Measurements from ENCODE around the gene BARHL2.

Gene BARHL2

DNA sequence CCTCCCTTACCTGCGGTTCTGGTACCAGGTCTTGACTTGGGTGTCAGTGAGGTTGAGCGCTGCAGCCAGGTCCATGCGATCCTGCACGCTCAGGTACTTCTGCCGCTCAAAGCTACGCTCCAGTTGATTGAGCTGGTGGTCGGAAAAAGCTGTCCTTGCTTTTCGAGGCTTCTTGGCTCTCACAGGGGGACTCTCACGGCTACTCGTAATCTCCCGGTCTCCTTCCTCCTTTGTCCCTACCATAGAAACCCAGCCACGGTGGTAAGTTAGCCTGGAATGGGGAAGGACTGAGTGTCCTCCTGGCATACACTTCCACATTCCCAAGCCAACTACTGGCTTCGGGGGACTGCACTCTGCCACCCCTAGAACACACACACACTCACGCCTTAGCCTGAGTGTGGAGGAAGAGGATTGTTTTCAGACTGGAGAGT lies 2.6 kb downstream of the BARHL2 start:
- no peak for TF ChIP-seq CTCF (IDR thresholded peaks at IDR 0.05; ENCODE audit: insufficient read depth, low read depth, low read length, missing control alignments)
- no peak for DNase-seq (ENCODE audit: low read depth)
- H3K4me3 ChIP-seq (ENCODE audit: low read length): no peak overlapping the region

DNA sequence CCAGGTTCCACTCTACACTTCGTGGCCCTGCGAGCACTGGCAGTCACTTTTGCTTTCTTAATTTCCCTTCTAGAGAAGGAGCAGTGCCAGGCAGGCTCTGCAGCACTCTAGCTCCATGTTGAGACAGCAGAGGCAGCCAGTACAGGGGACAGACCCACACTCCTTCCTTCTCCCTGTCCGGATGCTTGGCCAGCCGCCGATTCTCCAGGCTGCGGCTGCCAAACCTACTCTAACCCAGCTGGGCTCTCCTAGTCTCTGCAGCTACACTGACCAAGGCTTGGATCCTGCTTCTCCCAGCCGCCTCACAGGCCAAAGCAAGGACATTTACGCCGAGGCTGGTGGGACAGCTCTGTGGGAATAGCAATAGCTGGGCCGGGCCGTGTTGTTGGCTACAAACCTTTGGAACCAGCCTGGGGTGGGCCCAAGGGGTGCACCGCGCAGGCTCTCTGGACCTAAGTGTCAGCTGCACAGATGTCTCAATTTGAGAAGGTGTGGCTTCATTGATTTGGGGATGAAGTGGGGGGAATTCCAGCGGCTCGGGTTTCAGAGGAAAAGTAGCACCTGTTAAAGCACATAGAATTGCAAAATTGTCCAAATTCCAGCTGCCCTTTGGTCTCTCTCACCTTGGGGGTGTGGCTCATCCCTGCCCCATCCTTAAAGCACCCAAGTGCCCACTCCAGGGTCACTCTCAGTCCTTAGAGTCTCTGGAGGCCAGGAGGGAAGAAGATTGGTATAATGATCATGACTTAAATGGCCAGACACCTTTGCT lies 3.2 kb downstream of the BARHL2 start:
- no peak for TF ChIP-seq CTCF (IDR thresholded peaks at IDR 0.05; ENCODE audit: insufficient read depth, low read depth, low read length, missing control alignments)
- H3K4me3 ChIP-seq (ENCODE audit: low read length): no peak overlapping the region
- DNase-seq (ENCODE audit: low read depth): no peak

- TF ChIP-seq CTCF (IDR thresholded peaks at IDR 0.05; ENCODE audit: insufficient read depth, low read depth, low read length, missing control alignments): no peak
- no peak for DNase-seq (ENCODE audit: low read depth)
- H3K4me3 ChIP-seq (ENCODE audit: low read length): no peak overlapping the region
These were observed 4.0 kb downstream of the BARHL2 start for GRCh38 chr1:90712915-90713730.

- no peak overlapping the region for H3K4me3 ChIP-seq (ENCODE audit: low read length)
- DNase-seq (ENCODE audit: low read depth): no peak
- no peak for TF ChIP-seq CTCF (IDR thresholded peaks at IDR 0.05; ENCODE audit: insufficient read depth, low read depth, low read length, missing control alignments)
These were observed 4.8 kb downstream of the BARHL2 start for GRCh38 chr1:90712153-90712856.

DNA sequence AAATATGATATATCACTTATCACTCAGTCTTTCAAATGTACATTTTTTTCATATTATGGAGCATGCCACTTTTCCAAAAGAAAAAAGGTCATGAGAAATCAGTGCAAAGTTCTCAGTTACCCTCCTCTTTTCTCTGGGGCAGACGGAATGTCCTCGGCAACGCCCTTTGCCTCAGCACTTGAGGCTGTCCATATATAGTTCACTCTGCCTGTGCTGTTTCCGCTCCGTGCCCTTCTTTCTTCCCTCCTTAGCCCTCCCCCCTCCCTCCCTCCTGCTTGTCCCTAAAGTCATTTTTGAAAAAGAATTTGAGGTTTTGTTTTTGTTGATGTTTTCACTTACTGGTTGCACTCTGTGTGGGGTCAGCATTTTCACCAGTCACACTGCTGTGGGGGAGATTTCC lies 5.4 kb downstream of the BARHL2 start:
- no peak for DNase-seq (ENCODE audit: low read depth)
- no peak for TF ChIP-seq CTCF (IDR thresholded peaks at IDR 0.05; ENCODE audit: insufficient read depth, low read depth, low read length, missing control alignments)
- no peak overlapping the region for H3K4me3 ChIP-seq (ENCODE audit: low read length)

DNA sequence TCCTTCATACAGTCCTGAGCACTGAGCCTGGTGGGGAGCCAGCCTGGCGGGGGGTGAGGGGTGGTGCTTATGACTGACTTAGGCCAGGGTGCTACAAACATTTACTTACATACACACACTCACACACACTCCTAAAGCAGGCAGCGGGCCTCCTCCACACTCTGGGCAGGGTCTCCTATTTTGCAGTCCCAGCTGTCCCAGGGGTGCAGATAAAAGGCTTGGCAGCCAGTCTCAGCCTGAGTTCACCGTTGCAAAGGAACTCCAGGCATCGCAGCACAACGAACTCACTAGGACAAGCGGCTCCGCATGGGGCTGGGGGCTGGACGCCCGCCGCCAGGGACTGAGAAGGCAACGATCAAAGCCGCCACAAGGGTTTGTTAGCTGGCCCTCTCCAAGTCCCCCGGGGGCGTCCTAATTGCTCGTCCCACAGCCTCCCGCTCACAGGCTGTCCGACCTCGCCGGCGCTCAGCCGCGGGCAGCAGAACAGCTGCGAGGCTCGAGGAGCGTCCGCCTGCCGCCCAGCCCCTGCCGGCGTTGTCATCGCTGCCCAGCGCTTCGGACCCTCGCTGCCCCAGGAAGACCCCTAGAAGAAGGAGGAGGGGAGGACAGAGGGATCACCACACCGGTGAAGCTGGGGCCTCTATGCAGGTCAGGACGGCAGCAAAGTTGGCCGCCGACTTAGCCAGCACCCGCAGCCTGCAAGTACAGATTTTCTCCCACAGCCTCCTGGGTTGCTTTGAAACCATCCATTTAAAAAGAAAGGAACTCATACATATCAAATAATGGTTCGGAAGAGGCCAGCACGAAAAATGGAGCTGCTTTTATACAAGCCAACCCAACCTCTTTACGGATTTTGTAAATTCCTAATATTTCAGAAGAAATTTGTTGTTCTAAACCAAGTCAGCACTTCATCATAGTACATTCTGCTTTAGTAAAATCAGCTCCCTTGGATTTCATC lies 6.2 kb downstream of the BARHL2 start:
- no peak overlapping the region for H3K4me3 ChIP-seq (ENCODE audit: low read length)
- no peak for DNase-seq (ENCODE audit: low read depth)
- TF ChIP-seq CTCF (IDR thresholded peaks at IDR 0.05; ENCODE audit: insufficient read depth, low read depth, low read length, missing control alignments): no peak
